HepG2 (cell line): Measurements from ENCODE around the gene FBXW5. TPM values are rescaled to one million over a fixed set of nuclear protein-coding genes. Genes with fewer than 3 reads are reported as not detected.

ENCODE experiments used
- FOXA1 ChIP-seq, 2 experiments: fragments of 450-650 bp in 1 of 2; sonication (generic) in 1 of 2; formaldehyde crosslinking in 1 of 2; IDR thresholded peaks; 2 replicates each; pipeline versions ENCODE4 v1.4.0 to v1.6.1; 2016 to 2020; ENCODE audit warnings: missing genetic modification reagents in 1 of 2
- FOXO1 ChIP-seq: sonication (generic); formaldehyde crosslinking; IDR thresholded peaks from 2 replicates; pipeline ENCODE4 v1.4.0; 2020; ENCODE audit warnings: missing genetic modification reagents
- KDM2A ChIP-seq: sonication (generic); formaldehyde crosslinking; IDR thresholded peaks from 2 replicates; pipeline ENCODE4 v1.4.0; 2020; ENCODE audit warnings: low read depth, missing genetic modification reagents, borderline replicate concordance
- MXI1 ChIP-seq: IDR thresholded peaks from 3 replicates; pipeline ENCODE4 v1.6.1; 2012; ENCODE audit warnings: low read depth, low read length, inconsistent platforms, borderline replicate concordance
- RARG ChIP-seq: sonication (generic); formaldehyde crosslinking; IDR thresholded peaks from 2 replicates; pipeline ENCODE4 v1.4.0; 2020; ENCODE audit warnings: low read depth, mild to moderate bottlenecking, missing genetic modification reagents
- SNAI1 ChIP-seq: sonication (generic); formaldehyde crosslinking; IDR thresholded peaks from 2 replicates; pipeline ENCODE4 v1.5.0; 2020; ENCODE audit warnings: mild to moderate bottlenecking, missing genetic modification reagents, borderline replicate concordance
- YEATS2 ChIP-seq: sonication (generic); formaldehyde crosslinking; IDR thresholded peaks from 2 replicates; pipeline ENCODE4 v1.4.0; 2020; ENCODE audit warnings: missing genetic modification reagents, borderline replicate concordance
- ZFP36L1 ChIP-seq: sonication (generic); formaldehyde crosslinking; IDR thresholded peaks from 2 replicates; pipeline ENCODE4 v1.8.0; 2022; ENCODE audit warnings: mild to moderate bottlenecking, missing genetic modification reagents, moderate library complexity
- ZNF615 ChIP-seq: sonication (generic); formaldehyde crosslinking; IDR thresholded peaks from 2 replicates; pipeline ENCODE4 v1.5.0; 2020; ENCODE audit warnings: mild to moderate bottlenecking, missing genetic modification reagents, borderline replicate concordance
- ZNF766 ChIP-seq: sonication (generic); formaldehyde crosslinking; IDR thresholded peaks from 2 replicates; pipeline ENCODE4 v1.5.0; 2020; ENCODE audit warnings: missing genetic modification reagents, borderline replicate concordance
- polyA plus RNA-seq, 8 experiments: library from polyadenylated mRNA; depleted of rRNA in 3 of 8; stranded (reverse) in 7 of 8; unstranded in 1 of 8; fragments of >200 nt; fragmentation: Illumina TruSeq in 4 of 8; extraction: Trizol in 4 of 8; gene quantifications; 2 replicates each; pipeline versions ENCODE4 v1.2.1 to v1.2.3, GENCODE V29; 2011 to 2016; ENCODE audit warnings: low read depth in 4 of 8, missing spikeins in 1 of 8, mixed read lengths in 1 of 8; ENCODE audit not compliant: insufficient read depth in 1 of 8
- total RNA-seq, 5 experiments: library from RNA; depleted of rRNA; stranded (reverse); fragments of >200 nt; fragmentation: Illumina TruSeq; extraction: Trizol; gene quantifications; 2 replicates each; pipeline ENCODE4 v1.2.3, GENCODE V29; 2016; ENCODE audit warnings: low read depth in 1 of 5
- TF ChIP-seq, protein P1 (sequence below), 2 experiments: fragments of 450-650 bp in 1 of 2; sonication (generic) in 1 of 2; formaldehyde crosslinking in 1 of 2; IDR thresholded peaks; 2 replicates each; pipeline versions ENCODE4 v1.6.1 to v1.8.0; 2016 to 2022; ENCODE audit warnings: antibody characterized with exemption in 1 of 2, mild to moderate bottlenecking in 1 of 2, missing genetic modification reagents in 1 of 2
- TF ChIP-seq, protein P2 (sequence below): sonication (generic); formaldehyde crosslinking; IDR thresholded peaks from 2 replicates; pipeline ENCODE4 v1.5.1; 2020; ENCODE audit warnings: mild to moderate bottlenecking, missing genetic modification reagents, moderate library complexity
- TF ChIP-seq, protein P3 (sequence below): sonication (generic); formaldehyde crosslinking; IDR thresholded peaks from 2 replicates; pipeline ENCODE4 v1.8.0; 2023; ENCODE audit warnings: mild to moderate bottlenecking, missing genetic modification reagents

FBXW5 gene
- total and polyA plus RNA-seq, 2 of the 13 experiments (the other 11 are each of a cell fraction or from before 2014, with no cell fraction given): 52.0 to 60.4 TPM

DNA sequence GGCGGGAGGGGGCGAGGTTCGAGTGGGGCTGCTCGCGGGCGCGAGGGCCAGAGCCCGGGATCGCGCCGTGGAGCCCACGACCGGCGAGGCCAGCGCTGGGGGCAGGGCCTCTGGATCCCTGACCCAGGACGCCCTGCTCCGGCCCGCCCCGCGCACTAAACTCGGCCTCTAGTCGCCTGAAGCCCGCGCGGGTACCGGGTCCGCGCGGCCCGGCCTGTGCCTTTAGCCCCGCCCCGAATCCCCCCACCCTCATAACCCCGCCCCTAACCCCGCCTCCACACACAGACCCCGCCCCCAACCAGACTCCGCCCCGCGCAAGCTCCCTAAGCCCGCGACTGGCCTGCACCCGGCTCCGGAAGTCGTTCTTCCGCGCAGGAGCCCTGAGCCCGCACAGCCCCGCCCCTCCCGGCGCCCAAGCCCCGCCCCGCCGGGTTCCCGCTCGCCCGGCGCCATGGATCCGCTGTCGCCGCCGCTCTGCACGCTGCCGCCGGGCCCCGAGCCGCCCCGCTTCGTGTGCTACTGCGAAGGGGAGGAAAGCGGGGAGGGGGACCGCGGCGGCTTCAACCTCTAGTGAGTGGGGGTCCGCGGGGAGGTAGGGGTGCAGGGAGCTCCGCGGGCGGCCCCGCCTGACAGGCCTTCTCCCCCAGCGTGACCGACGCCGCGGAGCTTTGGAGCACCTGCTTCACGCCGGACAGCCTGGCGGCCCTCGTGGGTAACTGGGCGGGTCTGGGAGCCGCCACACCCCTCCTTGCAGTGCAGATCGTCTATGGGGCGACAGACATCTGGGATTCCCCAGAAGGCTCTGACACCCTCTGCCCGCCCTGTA lies 47.7 kb upstream of the FBXW5 start, which contains the start of gene PAXX (continued):
- TF ChIP-seq, protein P1, sequence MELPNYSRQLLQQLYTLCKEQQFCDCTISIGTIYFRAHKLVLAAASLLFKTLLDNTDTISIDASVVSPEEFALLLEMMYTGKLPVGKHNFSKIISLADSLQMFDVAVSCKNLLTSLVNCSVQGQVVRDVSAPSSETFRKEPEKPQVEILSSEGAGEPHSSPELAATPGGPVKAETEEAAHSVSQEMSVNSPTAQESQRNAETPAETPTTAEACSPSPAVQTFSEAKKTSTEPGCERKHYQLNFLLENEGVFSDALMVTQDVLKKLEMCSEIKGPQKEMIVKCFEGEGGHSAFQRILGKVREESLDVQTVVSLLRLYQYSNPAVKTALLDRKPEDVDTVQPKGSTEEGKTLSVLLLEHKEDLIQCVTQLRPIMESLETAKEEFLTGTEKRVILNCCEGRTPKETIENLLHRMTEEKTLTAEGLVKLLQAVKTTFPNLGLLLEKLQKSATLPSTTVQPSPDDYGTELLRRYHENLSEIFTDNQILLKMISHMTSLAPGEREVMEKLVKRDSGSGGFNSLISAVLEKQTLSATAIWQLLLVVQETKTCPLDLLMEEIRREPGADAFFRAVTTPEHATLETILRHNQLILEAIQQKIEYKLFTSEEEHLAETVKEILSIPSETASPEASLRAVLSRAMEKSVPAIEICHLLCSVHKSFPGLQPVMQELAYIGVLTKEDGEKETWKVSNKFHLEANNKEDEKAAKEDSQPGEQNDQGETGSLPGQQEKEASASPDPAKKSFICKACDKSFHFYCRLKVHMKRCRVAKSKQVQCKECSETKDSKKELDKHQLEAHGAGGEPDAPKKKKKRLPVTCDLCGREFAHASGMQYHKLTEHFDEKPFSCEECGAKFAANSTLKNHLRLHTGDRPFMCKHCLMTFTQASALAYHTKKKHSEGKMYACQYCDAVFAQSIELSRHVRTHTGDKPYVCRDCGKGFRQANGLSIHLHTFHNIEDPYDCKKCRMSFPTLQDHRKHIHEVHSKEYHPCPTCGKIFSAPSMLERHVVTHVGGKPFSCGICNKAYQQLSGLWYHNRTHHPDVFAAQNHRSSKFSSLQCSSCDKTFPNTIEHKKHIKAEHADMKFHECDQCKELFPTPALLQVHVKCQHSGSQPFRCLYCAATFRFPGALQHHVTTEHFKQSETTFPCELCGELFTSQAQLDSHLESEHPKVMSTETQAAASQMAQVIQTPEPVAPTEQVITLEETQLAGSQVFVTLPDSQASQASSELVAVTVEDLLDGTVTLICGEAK (IDR thresholded peaks at IDR 0.05): no peak
- TF ChIP-seq, protein P1 (CRISPR knock-in tag; IDR thresholded peaks at IDR 0.05): peak; percentile 29; the same call in 1 of the 2 replicates
- TF ChIP-seq FOXO1 (CRISPR knock-in tag): no peak
- TF ChIP-seq, protein P2, sequence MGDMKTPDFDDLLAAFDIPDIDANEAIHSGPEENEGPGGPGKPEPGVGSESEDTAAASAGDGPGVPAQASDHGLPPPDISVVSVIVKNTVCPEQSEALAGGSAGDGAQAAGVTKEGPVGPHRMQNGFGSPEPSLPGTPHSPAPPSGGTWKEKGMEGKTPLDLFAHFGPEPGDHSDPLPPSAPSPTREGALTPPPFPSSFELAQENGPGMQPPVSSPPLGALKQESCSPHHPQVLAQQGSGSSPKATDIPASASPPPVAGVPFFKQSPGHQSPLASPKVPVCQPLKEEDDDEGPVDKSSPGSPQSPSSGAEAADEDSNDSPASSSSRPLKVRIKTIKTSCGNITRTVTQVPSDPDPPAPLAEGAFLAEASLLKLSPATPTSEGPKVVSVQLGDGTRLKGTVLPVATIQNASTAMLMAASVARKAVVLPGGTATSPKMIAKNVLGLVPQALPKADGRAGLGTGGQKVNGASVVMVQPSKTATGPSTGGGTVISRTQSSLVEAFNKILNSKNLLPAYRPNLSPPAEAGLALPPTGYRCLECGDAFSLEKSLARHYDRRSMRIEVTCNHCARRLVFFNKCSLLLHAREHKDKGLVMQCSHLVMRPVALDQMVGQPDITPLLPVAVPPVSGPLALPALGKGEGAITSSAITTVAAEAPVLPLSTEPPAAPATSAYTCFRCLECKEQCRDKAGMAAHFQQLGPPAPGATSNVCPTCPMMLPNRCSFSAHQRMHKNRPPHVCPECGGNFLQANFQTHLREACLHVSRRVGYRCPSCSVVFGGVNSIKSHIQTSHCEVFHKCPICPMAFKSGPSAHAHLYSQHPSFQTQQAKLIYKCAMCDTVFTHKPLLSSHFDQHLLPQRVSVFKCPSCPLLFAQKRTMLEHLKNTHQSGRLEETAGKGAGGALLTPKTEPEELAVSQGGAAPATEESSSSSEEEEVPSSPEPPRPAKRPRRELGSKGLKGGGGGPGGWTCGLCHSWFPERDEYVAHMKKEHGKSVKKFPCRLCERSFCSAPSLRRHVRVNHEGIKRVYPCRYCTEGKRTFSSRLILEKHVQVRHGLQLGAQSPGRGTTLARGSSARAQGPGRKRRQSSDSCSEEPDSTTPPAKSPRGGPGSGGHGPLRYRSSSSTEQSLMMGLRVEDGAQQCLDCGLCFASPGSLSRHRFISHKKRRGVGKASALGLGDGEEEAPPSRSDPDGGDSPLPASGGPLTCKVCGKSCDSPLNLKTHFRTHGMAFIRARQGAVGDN (CRISPR knock-in tag): peak; percentile 91
- TF ChIP-seq ZFP36L1: 0 out of 2 replicates have a peak, but pooled peaks have one; percentile 62
- TF ChIP-seq RARG: no peak
- TF ChIP-seq ZNF615 (CRISPR knock-in tag): no peak
- TF ChIP-seq KDM2A: peak; percentile 77
- no peak for TF ChIP-seq SNAI1
- 0 out of 2 replicates have a peak, but pooled peaks have one; percentile 77 for TF ChIP-seq ZNF766 (CRISPR knock-in tag)
- TF ChIP-seq, protein P3, sequence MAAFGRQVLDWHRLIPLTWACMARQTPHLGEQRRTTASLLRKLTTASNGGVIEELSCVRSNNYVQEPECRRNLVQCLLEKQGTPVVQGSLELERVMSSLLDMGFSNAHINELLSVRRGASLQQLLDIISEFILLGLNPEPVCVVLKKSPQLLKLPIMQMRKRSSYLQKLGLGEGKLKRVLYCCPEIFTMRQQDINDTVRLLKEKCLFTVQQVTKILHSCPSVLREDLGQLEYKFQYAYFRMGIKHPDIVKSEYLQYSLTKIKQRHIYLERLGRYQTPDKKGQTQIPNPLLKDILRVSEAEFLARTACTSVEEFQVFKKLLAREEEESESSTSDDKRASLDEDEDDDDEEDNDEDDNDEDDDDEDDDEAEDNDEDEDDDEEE (CRISPR knock-in tag): 0 out of 2 replicates have a peak, but pooled peaks have one; percentile 28
- no peak for TF ChIP-seq FOXA1 (IDR thresholded peaks at IDR 0.05)
- TF ChIP-seq FOXA1 (CRISPR knock-in tag; IDR thresholded peaks at IDR 0.05): no peak
- no peak for TF ChIP-seq YEATS2 (CRISPR knock-in tag)
- peak; percentile 38; the same call in 1 of the 3 replicates for TF ChIP-seq MXI1
